Osteoblast (primary cell): ENCODE results near the gene RCAN1. TPM values are rescaled to one million over a fixed set of nuclear protein-coding genes. Genes with fewer than 3 reads are reported as not detected.

Experiments
- DNase-seq: peaks from one replicate; pipeline ENCODE4 v3.0.0; 2011; ENCODE audit warnings: low spot score, mixed read lengths; ENCODE audit not compliant: insufficient read length; ENCODE audit errors: missing footprints
- H2AFZ ChIP-seq: 2 replicates; pipeline ENCODE4 v1.6.0; 2011; ENCODE audit warnings: mild to moderate bottlenecking, low read length
- H3K27ac ChIP-seq: 2 replicates; pipeline ENCODE4 v1.5.1; 2011; ENCODE audit warnings: mild to moderate bottlenecking, low read depth, low read length, moderate library complexity
- H3K27me3 ChIP-seq: 2 replicates; pipeline ENCODE4 v1.6.0; 2012; ENCODE audit warnings: mild to moderate bottlenecking, control low read depth, inconsistent platforms, low read length, moderate library complexity; ENCODE audit not compliant: insufficient read depth
- H3K36me3 ChIP-seq: 2 replicates; pipeline ENCODE4 v1.5.1; 2011; ENCODE audit warnings: mild to moderate bottlenecking, low read length, control low read depth, moderate library complexity; ENCODE audit not compliant: insufficient read depth
- H3K4me1 ChIP-seq: 2 replicates; pipeline ENCODE4 v1.5.1; 2011; ENCODE audit warnings: mild to moderate bottlenecking, low read length, control low read depth, moderate library complexity; ENCODE audit not compliant: insufficient read depth
- H3K4me2 ChIP-seq: 2 replicates; pipeline ENCODE4 v1.6.0; 2011; ENCODE audit warnings: mild to moderate bottlenecking, low read length; ENCODE audit not compliant: insufficient read depth
- H3K4me3 ChIP-seq: fragments of 200-600 bp; sonication (generic); 3 replicates; pipeline ENCODE4 v1.5.1; 2012; ENCODE audit warnings: mild to moderate bottlenecking, low read length, inconsistent platforms; ENCODE audit not compliant: insufficient read depth
- H3K79me2 ChIP-seq: 2 replicates; pipeline ENCODE4 v1.6.0; 2012; ENCODE audit warnings: mild to moderate bottlenecking, low read length, control low read depth, inconsistent platforms; ENCODE audit not compliant: insufficient read depth
- H3K9me3 ChIP-seq: 2 replicates; pipeline ENCODE4 v1.5.1; 2011; ENCODE audit warnings: low read depth, low read length, control low read depth
- H4K20me1 ChIP-seq: 2 replicates; pipeline ENCODE4 v1.6.0; 2012; ENCODE audit warnings: mild to moderate bottlenecking, low read length, control low read depth; ENCODE audit not compliant: insufficient read depth
- CTCF ChIP-seq: IDR thresholded peaks from 2 replicates; pipeline ENCODE4 v1.5.1; 2011; ENCODE audit warnings: mild to moderate bottlenecking, low read depth, low read length, moderate library complexity; ENCODE audit errors: extremely low read depth
- total RNA-seq: library from RNA; depleted of rRNA; stranded (reverse); fragments of >200 nt; gene quantifications from 2 replicates; pipeline ENCODE4 v1.2.3, GENCODE V29; 2012

Gene RCAN1
- total RNA-seq, 1 donor: 103 TPM

DNA sequence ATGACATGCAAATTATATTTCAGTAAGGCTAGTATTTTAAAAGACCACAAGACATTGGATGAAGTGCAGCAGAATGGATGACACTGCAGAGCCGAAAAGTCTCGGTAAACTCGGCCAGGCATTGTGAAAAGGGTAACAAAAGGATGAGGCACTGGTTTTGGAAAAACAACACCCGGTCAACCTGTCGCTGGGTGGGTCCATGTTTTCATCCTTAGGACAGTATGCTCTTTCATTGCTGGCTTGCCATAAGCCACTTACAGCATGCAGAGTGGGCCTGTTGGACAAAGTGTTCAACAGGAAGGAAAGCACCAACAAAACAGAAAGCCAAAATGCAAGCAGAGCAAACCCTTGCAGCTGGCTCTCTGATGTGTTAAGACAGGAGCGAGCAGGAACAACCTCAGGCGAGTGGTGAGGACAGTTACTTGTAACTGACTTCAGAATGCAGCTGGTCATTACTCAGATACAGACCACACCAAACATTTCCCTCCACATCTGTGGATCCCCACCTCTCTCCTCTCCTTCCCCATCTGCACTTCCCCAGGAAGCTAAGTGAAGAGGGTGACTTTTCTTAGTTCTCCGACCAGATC is 2.9 kb upstream of the RCAN1 start:
- Histone ChIP-seq H3K27me3 (peaks cover 16% of the 10 kb centered on the region), H3K9me3 (no peaks in the 10 kb centered on the region), H3K27ac (no peak overlapping the region), H3K4me1 (peaks cover 9% of the 10 kb centered on the region), H3K4me3 (no peak overlapping the region), H2AFZ (no peak overlapping the region), H3K36me3 (no peaks in the 10 kb centered on the region), H3K79me2 (peaks cover 6% of the 10 kb centered on the region), H4K20me1 (no peaks in the 10 kb centered on the region), H3K4me2 (no peak overlapping the region)
- DNase-seq: no peak
- no peak for TF ChIP-seq CTCF

GRCh38 chr21:34615487-34615814 is 538 bp upstream of the RCAN1 start:
- Histone ChIP-seq H3K4me3 (peak overlapping the region; percentile 87), H3K4me1 (peaks cover 9% of the 10 kb centered on the region), H3K9me3 (no peaks in the 10 kb centered on the region), H3K36me3 (no peaks in the 10 kb centered on the region), H2AFZ (peak overlapping the region; percentile 99), H4K20me1 (peaks cover 2% of the 10 kb centered on the region), H3K27me3 (peaks cover 11% of the 10 kb centered on the region), H3K27ac (peak overlapping the region; percentile 52), H3K79me2 (peaks cover 16% of the 10 kb centered on the region), H3K4me2 (peak overlapping the region; percentile 94)
- peak; percentile 77 for DNase-seq
- TF ChIP-seq CTCF: no peak

GRCh38 chr21:34613679-34614627 is 960 bp downstream of the RCAN1 start:
- H3K27me3 ChIP-seq: peaks cover 3% of the 10 kb centered on the region
- H3K27ac ChIP-seq: no peak overlapping the region
- no peaks in the 10 kb centered on the region for H3K36me3 ChIP-seq
- peaks cover 9% of the 10 kb centered on the region for H3K4me1 ChIP-seq
- DNase-seq: peak; percentile 90
- peak overlapping the region; percentile 87 for H3K4me3 ChIP-seq
- H3K9me3 ChIP-seq: no peaks in the 10 kb centered on the region
- no peak for TF ChIP-seq CTCF
- peak overlapping the region; percentile 91 for H3K4me2 ChIP-seq
- peaks cover 22% of the 10 kb centered on the region for H3K79me2 ChIP-seq
- peaks cover 2% of the 10 kb centered on the region for H4K20me1 ChIP-seq
- H2AFZ ChIP-seq: peak overlapping the region; percentile 77

- Histone ChIP-seq H3K4me2 (no peak overlapping the region), H3K27me3 (no peaks in the 10 kb centered on the region), H3K79me2 (peaks cover 24% of the 10 kb centered on the region), H3K4me1 (peaks cover 9% of the 10 kb centered on the region), H3K27ac (no peak overlapping the region), H3K9me3 (no peaks in the 10 kb centered on the region), H3K36me3 (no peaks in the 10 kb centered on the region), H2AFZ (no peak overlapping the region), H4K20me1 (peaks cover 2% of the 10 kb centered on the region), H3K4me3 (no peak overlapping the region)
- no peak for TF ChIP-seq CTCF
- no peak for DNase-seq
Measured at GRCh38 chr21:34612557-34612956, 2.4 kb downstream of the RCAN1 start.
